IMR-90 (cell line): ENCODE measurements around the gene CA11. TPM values are rescaled to one million over a fixed set of nuclear protein-coding genes. Genes with fewer than 3 reads are reported as not detected.
"Not testable (repeated sequence)": the region's sequence is repeated elsewhere in the genome, so short reads cannot be mapped to it uniquely, and the experiment has no call there.

Experiments used
- ATAC-seq: fragments of 200-7000 bp; cut with Tn5 transposase; 2 replicates; pipeline ENCODE4 v1.9.1; 2020; ENCODE audit warnings: low read depth, mild to moderate bottlenecking, moderate library complexity
- BruUV-seq: library from RNA; stranded (reverse); fragments of 400-500 nt; replicated peaks from 2 replicates; lab custom pipeline; 2021; lab: Mats Ljungman, UMichigan
- CTCF ChIA-PET: fragments of 300-600 bp; formaldehyde crosslinking; extraction: SDS; loops from one replicate; lab custom pipeline; 2021; ENCODE audit warnings: antibody characterized with exemption; lab: Yijun Ruan, JAX
- POLR2A ChIA-PET: fragments of 300-600 bp; sonication (Branson Sonifier 250); formaldehyde crosslinking; loops from one replicate; lab custom pipeline; 2022; ENCODE audit warnings: antibody characterized with exemption; ENCODE audit not compliant: unreplicated experiment; lab: Charles Lee
- DNase-seq: peaks from one replicate; pipeline ENCODE4 v3.0.0; 2013
- H2AFZ ChIP-seq: replicated peaks from 2 replicates; pipeline ENCODE3; 2013; ENCODE audit warnings: low read length, mild to moderate bottlenecking; ENCODE audit not compliant: poor library complexity
- H2AK5ac ChIP-seq: 2 replicates; pipeline ENCODE4 v1.6.1; 2013; ENCODE audit warnings: low read depth, low read length, inconsistent platforms
- H2AK9ac ChIP-seq: replicated peaks from 2 replicates; pipeline ENCODE3; 2013; ENCODE audit warnings: mild to moderate bottlenecking, low read depth, low read length, moderate library complexity; ENCODE audit not compliant: poor library complexity
- H2BK120ac ChIP-seq: 2 replicates; pipeline ENCODE4 v1.6.1; 2013; ENCODE audit warnings: low read depth, low read length, inconsistent platforms
- H2BK15ac ChIP-seq: 3 replicates; pipeline ENCODE4 v1.6.1; 2013; ENCODE audit warnings: low read depth, low read length, inconsistent platforms
- H2BK20ac ChIP-seq: 2 replicates; pipeline ENCODE4 v1.6.1; 2013; ENCODE audit warnings: low read depth, mild to moderate bottlenecking, inconsistent platforms, low read length, moderate library complexity
- H2BK5ac ChIP-seq: 2 replicates; pipeline ENCODE4 v1.6.1; 2013; ENCODE audit warnings: mild to moderate bottlenecking, low read depth, low read length, inconsistent platforms; ENCODE audit not compliant: poor library complexity, severe bottlenecking
- H3K14ac ChIP-seq: replicated peaks from 2 replicates; pipeline ENCODE4 v1.6.1; 2013; ENCODE audit warnings: low read depth, low read length, inconsistent platforms
- H3K18ac ChIP-seq: 2 replicates; pipeline ENCODE4 v1.6.1; 2013; ENCODE audit warnings: low read depth, low read length, control low read depth
- H3K23ac ChIP-seq: 2 replicates; pipeline ENCODE4 v1.6.1; 2013; ENCODE audit warnings: low read depth, low read length, inconsistent platforms
- H3K27ac ChIP-seq: 2 replicates; pipeline ENCODE4 v1.5.1; 2013; ENCODE audit warnings: mild to moderate bottlenecking, control low read depth, low read length; ENCODE audit not compliant: insufficient read depth
- H3K27me3 ChIP-seq: 2 replicates; pipeline ENCODE4 v1.6.1; 2013; ENCODE audit warnings: low read length; ENCODE audit not compliant: control insufficient read depth, insufficient read depth
- H3K36me3 ChIP-seq: 2 replicates; pipeline ENCODE4 v1.6.1; 2013; ENCODE audit warnings: low read length, mixed read lengths; ENCODE audit not compliant: control insufficient read depth, insufficient read depth
- H3K4ac ChIP-seq: 2 replicates; pipeline ENCODE4 v1.6.1; 2013; ENCODE audit warnings: low read depth, low read length, inconsistent platforms
- H3K4me1 ChIP-seq: 2 replicates; pipeline ENCODE4 v1.6.1; 2013; ENCODE audit warnings: low read length, mixed read lengths; ENCODE audit not compliant: control insufficient read depth, insufficient read depth
- H3K4me2 ChIP-seq: 2 replicates; pipeline ENCODE4 v1.6.1; 2013; ENCODE audit warnings: low read depth, mild to moderate bottlenecking, control low read depth, low read length, moderate library complexity
- H3K4me3 ChIP-seq: 2 replicates; pipeline ENCODE4 v1.5.1; 2013; ENCODE audit warnings: low read depth, mild to moderate bottlenecking, control low read depth, low read length, moderate library complexity; ENCODE audit not compliant: insufficient read depth
- H3K56ac ChIP-seq: 2 replicates; pipeline ENCODE4 v1.6.1; 2013; ENCODE audit warnings: low read length, inconsistent platforms; ENCODE audit not compliant: insufficient read depth; ENCODE audit errors: extremely low read depth
- H3K79me1 ChIP-seq, 2 experiments: 2 replicates each; pipeline ENCODE4 v1.6.1; 2013; ENCODE audit warnings: low read length in 2 of 2, inconsistent platforms in 1 of 2, low read depth in 1 of 2
- H3K9ac ChIP-seq: 2 replicates; pipeline ENCODE4 v1.6.1; 2013; ENCODE audit warnings: low read depth, low read length, control low read depth
- H3K9me1 ChIP-seq: 2 replicates; pipeline ENCODE4 v1.6.1; 2013; ENCODE audit warnings: low read length, inconsistent platforms; ENCODE audit not compliant: insufficient read depth
- H3K9me3 ChIP-seq: 2 replicates; pipeline ENCODE4 v1.6.1; 2013; ENCODE audit warnings: low read length; ENCODE audit not compliant: control insufficient read depth, insufficient read depth
- H4K20me1 ChIP-seq: 2 replicates; pipeline ENCODE4 v1.6.1; 2013; ENCODE audit warnings: low read length, inconsistent platforms; ENCODE audit not compliant: insufficient read depth
- H4K5ac ChIP-seq: 2 replicates; pipeline ENCODE4 v1.6.1; 2013; ENCODE audit warnings: mild to moderate bottlenecking, low read depth, low read length, control low read depth
- H4K8ac ChIP-seq, 2 experiments: 2 replicates each; pipeline ENCODE4 v1.6.1; 2013; ENCODE audit warnings: low read depth in 2 of 2, low read length in 2 of 2, control low read depth in 1 of 2, inconsistent platforms in 1 of 2
- H4K91ac ChIP-seq: 2 replicates; pipeline ENCODE4 v1.6.1; 2013; ENCODE audit warnings: low read depth, low read length, inconsistent platforms; ENCODE audit not compliant: insufficient read depth
- CEBPB ChIP-seq: IDR thresholded peaks from 2 replicates; pipeline ENCODE4 v1.6.1; 2012; ENCODE audit warnings: low read depth, low read length, improper control_type of control experiment
- WGBS, 2 experiments: methylation state at CpG; one replicate each; pipeline versions ENCODE4 v1.1.5 to v1.1.7; 2013; ENCODE audit warnings: missing lambda C conversion rate in 2 of 2; ENCODE audit not compliant: insufficient read length in 1 of 2; ENCODE audit errors: extremely low coverage in 2 of 2; 5-methylcytosine and 5-hydroxymethylcytosine counted together
- dilution Hi-C: fragments of 300-500 bp; cut with HindIII; formaldehyde crosslinking; loops from one replicate; pipeline ENCODE4 v1.14.3; 2018; ENCODE audit warnings: low sequenced_read_pairs; ENCODE audit not compliant: unreplicated experiment
- in situ Hi-C: fragments of 300-500 bp; cut with MboI; formaldehyde crosslinking; loops from 3 replicates; pipeline ENCODE4 v1.14.3; 2019; ENCODE audit warnings: low sequenced_read_pairs, inconsistent platforms, mixed read lengths
- intact Hi-C: fragments of 100-400 bp; cut with micrococcal nuclease; formaldehyde crosslinking; loops from 2 replicates; pipeline ENCODE4 v1.10.0; 2022
- polyA plus RNA-seq, 3 experiments: library from polyadenylated mRNA; depleted of rRNA; stranded (reverse); fragments of >200 nt; gene quantifications; 2 replicates each; pipeline ENCODE4 v1.2.3, GENCODE V29; 2012; ENCODE audit warnings: low replicate concordance in 1 of 3
- total RNA-seq: library from RNA; depleted of rRNA; stranded (reverse); fragments of >200 nt; gene quantifications from 2 replicates; pipeline ENCODE4 v1.2.3, GENCODE V29; 2012

Gene CA11
- total and polyA plus RNA-seq, 2 of the 4 experiments (the other 2 are of a cell fraction) = 1.3 to 2.9 TPM

GRCh38 chr19:48693629-48694028 lies 47.6 kb upstream of the CA11 start:
- H3K9ac ChIP-seq, H4K5ac ChIP-seq, H4K91ac ChIP-seq, H2AK9ac ChIP-seq, H3K9me3 ChIP-seq, H2AK5ac ChIP-seq, H3K56ac ChIP-seq, BruUV-seq, H3K4me3 ChIP-seq, H3K4ac ChIP-seq, H3K4me1 ChIP-seq, H3K36me3 ChIP-seq, H3K27ac ChIP-seq, H4K8ac ChIP-seq, H2AFZ ChIP-seq, ATAC-seq, H2BK20ac ChIP-seq, DNase-seq, intact Hi-C loops, in situ Hi-C loops, dilution Hi-C loops, H3K14ac ChIP-seq, H3K79me1 ChIP-seq, POLR2A ChIA-PET, H2BK120ac ChIP-seq, H4K20me1 ChIP-seq, H3K23ac ChIP-seq, H2BK15ac ChIP-seq, H2BK5ac ChIP-seq, H3K18ac ChIP-seq, H3K4me2 ChIP-seq, H3K9me1 ChIP-seq, CTCF ChIA-PET: not testable (repeated sequence)
- peak; percentile 44 for TF ChIP-seq CEBPB
- 75% methylated on average over 6 of the region's 9 CpGs; no CpG with 5 or more reads in 1 of the 2 experiments for WGBS, 2 experiments
- H3K27me3 ChIP-seq = peaks cover 12% of the 10 kb centered on the region
